Muscle layer of colon (tissue), 2 donors: ENCODE measurements around the gene CD164L2.

ENCODE experiments used
- H3K27ac ChIP-seq: one replicate; pipeline ENCODE4 v1.7.0; 2013; ENCODE audit warnings: low read depth, mild to moderate bottlenecking, low read length, moderate library complexity
- H3K27me3 ChIP-seq, 2 donors: one replicate each; pipeline ENCODE4 v1.7.0; 2013; ENCODE audit warnings: low read length in 2 of 2, mild to moderate bottlenecking in 2 of 2; ENCODE audit not compliant: insufficient read depth in 2 of 2, control insufficient read depth in 1 of 2
- H3K36me3 ChIP-seq: one replicate; pipeline ENCODE4 v1.7.0; 2013; ENCODE audit warnings: mild to moderate bottlenecking, low read length; ENCODE audit not compliant: insufficient read depth
- H3K4me1 ChIP-seq: one replicate; pipeline ENCODE4 v1.7.0; 2013; ENCODE audit warnings: mild to moderate bottlenecking, low read length; ENCODE audit not compliant: insufficient read depth
- H3K4me3 ChIP-seq, 2 donors: one replicate each; pipeline ENCODE4 v1.7.0; 2013; ENCODE audit warnings: low read length in 2 of 2, low read depth in 1 of 2, mild to moderate bottlenecking in 1 of 2, moderate library complexity in 1 of 2
- H3K9ac ChIP-seq: one replicate; pipeline ENCODE4 v1.7.0; 2013; ENCODE audit warnings: low read length
- H3K9me3 ChIP-seq: one replicate; pipeline ENCODE4 v1.7.0; 2013; ENCODE audit warnings: mild to moderate bottlenecking, low read length
- donor health status: abdominal sarcoma.
- donor health status: Adenocarcinoma of cecum.

CD164L2 gene

GRCh38 chr1:27403931-27404330, 20.8 kb upstream of the CD164L2 start:
- H3K27me3 ChIP-seq: no peaks in the 10 kb centered on the region
- H3K36me3 ChIP-seq: peaks cover 23% of the 10 kb centered on the region
- H3K27ac ChIP-seq: peak overlapping the region; percentile 81
- H3K4me3 ChIP-seq: peak overlapping the region in 1 of 2 donors; percentile 16
- peaks cover 63% of the 10 kb centered on the region for H3K4me1 ChIP-seq
- no peaks in the 10 kb centered on the region for H3K9me3 ChIP-seq
- H3K9ac ChIP-seq: no peak overlapping the region

- peak overlapping the region; percentile 81 for H3K27ac ChIP-seq
- no peak overlapping the region for H3K9ac ChIP-seq
- peaks cover 16% of the 10 kb centered on the region for H3K36me3 ChIP-seq
- peaks cover 63% of the 10 kb centered on the region for H3K4me1 ChIP-seq
- H3K9me3 ChIP-seq: no peaks in the 10 kb centered on the region
- H3K27me3 ChIP-seq: no peaks in the 10 kb centered on the region
- H3K4me3 ChIP-seq: peak overlapping the region; percentile 10 to 16
Measured at GRCh38 chr1:27403065-27403726, 20.1 kb upstream of the CD164L2 start.

DNA sequence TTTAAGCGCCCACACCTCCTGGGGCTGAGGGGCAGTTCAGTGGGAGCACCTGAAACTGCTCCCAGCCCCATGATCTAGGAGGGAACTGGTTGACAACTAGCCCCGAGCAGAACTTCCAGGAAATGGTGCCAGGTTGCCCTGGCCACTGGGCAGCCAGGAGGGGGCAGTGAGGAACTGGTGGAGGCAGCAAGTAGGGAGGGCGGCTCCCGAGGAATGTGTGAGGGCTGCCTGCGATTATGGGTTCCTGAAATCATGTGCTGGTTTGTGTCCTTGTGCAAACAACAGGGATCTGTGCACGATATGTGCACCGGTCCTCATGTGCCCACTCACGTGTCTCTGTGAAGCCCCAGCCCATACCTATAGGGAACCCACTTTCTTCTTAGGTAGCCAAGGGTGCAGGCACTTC, 19.2 kb upstream of the CD164L2 start:
- peaks cover 63% of the 10 kb centered on the region for H3K4me1 ChIP-seq
- no peaks in the 10 kb centered on the region for H3K27me3 ChIP-seq
- no peak overlapping the region for H3K9ac ChIP-seq

GRCh38 chr1:27400963-27401341, 17.8 kb upstream of the CD164L2 start:
- H3K36me3 ChIP-seq: no peaks in the 10 kb centered on the region
- H3K9me3 ChIP-seq: no peaks in the 10 kb centered on the region
- peaks cover 59% of the 10 kb centered on the region for H3K4me1 ChIP-seq
- H3K27me3 ChIP-seq: no peaks in the 10 kb centered on the region
- no peak overlapping the region for H3K4me3 ChIP-seq
- no peak overlapping the region for H3K27ac ChIP-seq
- no peak overlapping the region for H3K9ac ChIP-seq

More for the DNA sequence above, 19.2 kb upstream of the CD164L2 start:
- Histone ChIP-seq H3K36me3 (peaks cover 8% of the 10 kb centered on the region), H3K27ac (peak overlapping the region; percentile 81), H3K9me3 (no peaks in the 10 kb centered on the region), H3K4me3 (no peak overlapping the region)

GRCh38 chr1:27400082-27400962, 17.2 kb upstream of the CD164L2 start:
- Histone ChIP-seq H3K27me3 (no peaks in the 10 kb centered on the region), H3K9ac (no peak overlapping the region), H3K36me3 (no peaks in the 10 kb centered on the region), H3K9me3 (no peaks in the 10 kb centered on the region), H3K4me1 (peaks cover 52% of the 10 kb centered on the region), H3K4me3 (no peak overlapping the region), H3K27ac (no peak overlapping the region)

- Histone ChIP-seq H3K9ac (no peak overlapping the region), H3K27me3 (no peaks in the 10 kb centered on the region), H3K4me1 (peaks cover 44% of the 10 kb centered on the region), H3K27ac (no peak overlapping the region), H3K4me3 (no peak overlapping the region), H3K9me3 (no peaks in the 10 kb centered on the region), H3K36me3 (no peaks in the 10 kb centered on the region)
Measured at GRCh38 chr1:27399251-27400025, 16.3 kb upstream of the CD164L2 start.

- H3K27ac ChIP-seq: no peak overlapping the region
- H3K4me1 ChIP-seq: peaks cover 35% of the 10 kb centered on the region
- H3K4me3 ChIP-seq: no peak overlapping the region
- H3K36me3 ChIP-seq: no peaks in the 10 kb centered on the region
- no peaks in the 10 kb centered on the region for H3K9me3 ChIP-seq
- no peak overlapping the region for H3K9ac ChIP-seq
- H3K27me3 ChIP-seq: no peaks in the 10 kb centered on the region
Measured at GRCh38 chr1:27398405-27399149, 15.4 kb upstream of the CD164L2 start.

GRCh38 chr1:27397749-27398148, 14.6 kb upstream of the CD164L2 start:
- no peaks in the 10 kb centered on the region for H3K36me3 ChIP-seq
- H3K4me3 ChIP-seq: no peak overlapping the region
- no peaks in the 10 kb centered on the region for H3K27me3 ChIP-seq
- H3K4me1 ChIP-seq: peaks cover 27% of the 10 kb centered on the region
- no peak overlapping the region for H3K9ac ChIP-seq
- no peaks in the 10 kb centered on the region for H3K9me3 ChIP-seq
- H3K27ac ChIP-seq: no peak overlapping the region

- no peak overlapping the region for H3K4me3 ChIP-seq
- no peaks in the 10 kb centered on the region for H3K36me3 ChIP-seq
- no peak overlapping the region for H3K27ac ChIP-seq
- no peaks in the 10 kb centered on the region for H3K27me3 ChIP-seq
- no peaks in the 10 kb centered on the region for H3K9me3 ChIP-seq
- H3K4me1 ChIP-seq: peaks cover 21% of the 10 kb centered on the region
- H3K9ac ChIP-seq: no peak overlapping the region
Measured at GRCh38 chr1:27397110-27397509, 14.0 kb upstream of the CD164L2 start.

GRCh38 chr1:27395441-27396195, 12.5 kb upstream of the CD164L2 start:
- Histone ChIP-seq H3K27ac (no peak overlapping the region), H3K4me3 (no peak overlapping the region), H3K36me3 (no peaks in the 10 kb centered on the region), H3K4me1 (peaks cover 24% of the 10 kb centered on the region), H3K9ac (no peak overlapping the region), H3K27me3 (no peaks in the 10 kb centered on the region), H3K9me3 (no peaks in the 10 kb centered on the region)
